CD1c-positive myeloid dendritic cell (primary cell): Measurements from ENCODE around the gene FLNC.

Experiments used
- DNase-seq: peaks from one replicate; pipeline ENCODE4 v3.0.0-alpha.2; 2016; ENCODE audit errors: extremely low spot score

FLNC gene

GRCh38 chr7:128893251-128894100 lies 63.3 kb downstream of the FLNC start:
- DNase-seq: no peak

GRCh38 chr7:128894101-128894440 lies 63.9 kb downstream of the FLNC start:
- no peak for DNase-seq

- DNase-seq: no peak
Measured at GRCh38 chr7:128895320-128895719, 65.1 kb downstream of the FLNC start.

GRCh38 chr7:128899392-128899791 lies 69.2 kb downstream of the FLNC start:
- DNase-seq: no peak

GRCh38 chr7:128900237-128900636 lies 70.0 kb downstream of the FLNC start:
- no peak for DNase-seq

GRCh38 chr7:128902761-128903585 lies 72.8 kb downstream of the FLNC start:
- no peak for DNase-seq

- no peak for DNase-seq
Measured at GRCh38 chr7:128903621-128904361, 73.6 kb downstream of the FLNC start.

GRCh38 chr7:128904381-128905197 lies 74.4 kb downstream of the FLNC start:
- peak; percentile 78 for DNase-seq

GRCh38 chr7:128906001-128906765 lies 76.0 kb downstream of the FLNC start:
- no peak for DNase-seq

- DNase-seq: no peak
Measured at GRCh38 chr7:128906766-128907559, 76.8 kb downstream of the FLNC start.
